Germinal center (tissue), 1 donor: ENCODE measurements around the gene WAPL.

Source experiments
- DNase-seq: peaks from one replicate; pipeline ENCODE4 v3.0.0; 2012; ENCODE audit warnings: mixed read lengths, low spot score

The WAPL gene

GRCh38 chr10:86461963-86462804 is 59.4 kb downstream of the WAPL start:
- DNase-seq, result no peak

DNA sequence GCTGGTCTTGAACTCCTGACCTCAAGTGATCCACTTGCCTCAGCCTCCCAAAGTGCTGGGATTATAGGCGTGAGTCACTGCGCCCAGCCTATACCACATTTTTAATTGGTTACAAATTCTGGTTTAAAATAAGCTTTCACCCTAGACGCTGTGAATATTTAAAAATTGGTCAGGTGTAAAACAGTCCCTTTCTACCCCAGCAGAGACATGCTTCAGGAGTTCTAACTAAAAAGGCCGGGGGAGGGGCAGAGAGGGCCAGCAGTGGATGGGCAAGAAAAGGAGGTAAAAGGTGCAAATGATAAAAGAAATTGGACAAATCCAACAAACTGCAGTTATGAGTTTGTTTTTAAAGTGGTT is 70.0 kb downstream of the WAPL start:
- peak; percentile 7 for DNase-seq

GRCh38 chr10:86450806-86451603 is 70.6 kb downstream of the WAPL start:
- no peak for DNase-seq

- DNase-seq, result no peak
Measured at GRCh38 chr10:86449926-86450558, 71.5 kb downstream of the WAPL start.

DNA sequence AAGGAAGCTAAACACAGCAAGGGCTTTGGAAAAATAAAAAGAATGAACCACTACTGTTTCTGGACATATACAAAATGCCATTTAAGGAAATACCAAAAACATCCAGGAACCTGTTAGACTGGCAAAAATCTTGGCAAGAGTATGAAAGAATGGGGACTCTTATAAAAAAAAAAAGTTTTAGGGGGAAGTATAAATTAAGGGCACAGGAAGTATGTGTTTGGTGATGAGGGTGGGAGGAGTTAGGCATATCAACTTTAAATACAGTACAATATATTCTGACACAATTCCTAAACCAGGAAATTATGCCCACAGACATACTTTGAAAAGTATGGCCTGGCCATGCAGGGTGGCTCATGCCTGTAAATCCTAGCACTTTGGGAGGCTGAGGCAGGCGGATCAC is 74.2 kb downstream of the WAPL start:
- DNase-seq, result no peak

GRCh38 chr10:86446987-86447386 is 74.6 kb downstream of the WAPL start:
- no peak for DNase-seq

- no peak for DNase-seq
Measured at GRCh38 chr10:86446440-86446839, 75.2 kb downstream of the WAPL start.

DNA sequence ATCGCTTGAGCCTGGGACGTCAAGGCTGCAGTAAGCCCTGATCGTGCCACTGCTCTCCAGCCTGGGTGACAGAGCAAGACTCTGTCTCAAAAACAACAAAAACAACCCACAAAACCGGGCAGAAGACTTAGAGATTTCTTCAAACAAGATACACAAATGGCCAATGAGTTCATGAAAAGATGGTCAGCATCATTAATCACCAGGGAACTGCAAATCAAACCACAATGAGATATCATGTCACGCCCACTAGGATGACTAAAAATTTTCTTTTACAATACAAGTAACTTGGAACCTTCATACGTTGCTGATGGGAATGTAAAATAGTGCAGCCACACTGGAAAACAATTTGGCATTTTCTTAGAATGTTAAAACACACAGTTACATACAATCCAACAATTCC is 77.7 kb downstream of the WAPL start:
- no peak for DNase-seq

GRCh38 chr10:86443069-86443468 is 78.5 kb downstream of the WAPL start:
- no peak for DNase-seq

GRCh38 chr10:86440874-86441843 is 80.4 kb downstream of the WAPL start:
- DNase-seq, result no peak

- no peak for DNase-seq
Measured at GRCh38 chr10:86439544-86439943, 82.0 kb downstream of the WAPL start.

GRCh38 chr10:86438091-86438749 is 83.4 kb downstream of the WAPL start:
- no peak for DNase-seq

GRCh38 chr10:86437447-86437846 is 84.1 kb downstream of the WAPL start:
- DNase-seq, result no peak

- no peak for DNase-seq
Measured at GRCh38 chr10:86436963-86437362, 84.6 kb downstream of the WAPL start.

GRCh38 chr10:86434656-86435055 is 86.9 kb downstream of the WAPL start:
- no peak for DNase-seq

GRCh38 chr10:86423739-86424138 is 97.9 kb downstream of the WAPL start:
- DNase-seq, result no peak

GRCh38 chr10:86419101-86419500 is 102.5 kb downstream of the WAPL start:
- no peak for DNase-seq

DNA sequence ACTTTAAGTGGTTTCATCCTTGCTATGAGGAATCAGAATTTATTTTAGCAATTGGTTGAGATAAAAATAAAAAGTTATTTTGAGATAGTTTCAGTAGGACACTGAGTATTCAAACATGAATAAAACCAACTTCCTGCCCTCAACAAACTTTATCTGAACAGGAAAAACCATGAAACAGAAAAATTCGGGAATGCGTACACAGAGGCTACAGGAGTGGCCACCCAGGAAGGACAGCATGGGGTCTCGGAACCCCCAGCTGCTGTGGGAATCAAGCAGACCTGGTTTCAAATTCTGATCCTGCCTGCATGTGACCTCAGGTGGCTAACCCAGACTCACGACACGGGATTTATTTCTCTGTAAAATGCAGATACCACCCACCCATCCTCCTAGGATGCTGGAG is 106.0 kb downstream of the WAPL start:
- DNase-seq, result no peak

DNA sequence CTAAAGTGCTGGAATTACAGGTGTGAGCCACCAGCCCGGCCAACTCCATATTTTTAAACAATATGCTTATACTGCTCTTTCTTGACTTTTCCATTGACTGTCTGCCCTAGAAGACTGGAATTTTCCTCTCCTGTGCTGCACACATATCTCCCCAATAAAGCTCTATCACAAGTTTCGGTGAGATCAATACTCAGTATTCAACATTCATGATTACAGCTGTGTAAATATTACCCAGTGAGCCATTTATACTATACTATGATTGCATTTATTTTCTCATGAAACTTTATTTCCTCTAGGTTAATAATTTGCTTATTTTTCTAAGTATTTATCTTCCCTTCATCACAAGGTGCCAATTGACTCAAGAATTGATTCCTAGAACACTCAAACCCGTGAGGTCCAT is 106.5 kb downstream of the WAPL start:
- DNase-seq, result no peak

DNA sequence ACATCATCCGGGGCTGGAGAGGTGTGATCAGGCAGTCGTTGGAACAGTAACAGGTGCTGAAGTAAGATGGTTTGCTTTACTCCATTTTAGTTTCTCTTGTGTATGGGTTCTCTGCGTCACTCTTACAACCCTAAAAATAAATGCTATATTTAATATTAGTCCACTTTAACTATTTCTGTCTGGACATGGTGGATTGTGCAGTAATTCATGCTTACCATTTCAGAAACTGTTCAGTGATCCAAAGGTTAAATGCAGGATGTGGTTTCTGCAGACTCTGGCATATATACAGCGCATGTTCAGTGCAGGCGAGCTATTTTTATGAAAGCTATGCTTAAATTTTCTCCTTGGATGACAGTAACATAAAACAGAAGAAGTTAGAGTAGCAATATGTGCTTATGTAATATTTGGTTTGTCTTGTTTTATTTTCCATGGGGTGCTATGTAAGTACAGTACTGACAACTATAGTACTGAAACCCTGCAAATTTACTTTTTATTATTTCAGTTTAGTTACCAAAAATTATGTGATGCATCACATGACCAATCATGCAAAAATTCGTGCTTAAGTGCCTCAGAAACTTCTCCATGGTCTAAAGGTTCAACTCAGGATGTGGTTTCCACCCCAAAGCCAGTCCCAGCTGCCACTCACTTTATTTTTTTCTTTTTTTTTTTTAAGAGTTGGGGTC is 108.4 kb downstream of the WAPL start:
- DNase-seq, result peak; percentile 78
